GM21786 (cell line): ENCODE results near the gene PGK1.
"Not testable (repeated sequence)": the region's sequence is repeated elsewhere in the genome, so short reads cannot be mapped to it uniquely, and the experiment has no call there.

ENCODE experiments used
- ATAC-seq: cut with Tn5 transposase; IDR thresholded peaks from one replicate; pipeline ENCODE4 v1.9.1; 2021; ENCODE audit not compliant: unreplicated experiment

The PGK1 gene

DNA sequence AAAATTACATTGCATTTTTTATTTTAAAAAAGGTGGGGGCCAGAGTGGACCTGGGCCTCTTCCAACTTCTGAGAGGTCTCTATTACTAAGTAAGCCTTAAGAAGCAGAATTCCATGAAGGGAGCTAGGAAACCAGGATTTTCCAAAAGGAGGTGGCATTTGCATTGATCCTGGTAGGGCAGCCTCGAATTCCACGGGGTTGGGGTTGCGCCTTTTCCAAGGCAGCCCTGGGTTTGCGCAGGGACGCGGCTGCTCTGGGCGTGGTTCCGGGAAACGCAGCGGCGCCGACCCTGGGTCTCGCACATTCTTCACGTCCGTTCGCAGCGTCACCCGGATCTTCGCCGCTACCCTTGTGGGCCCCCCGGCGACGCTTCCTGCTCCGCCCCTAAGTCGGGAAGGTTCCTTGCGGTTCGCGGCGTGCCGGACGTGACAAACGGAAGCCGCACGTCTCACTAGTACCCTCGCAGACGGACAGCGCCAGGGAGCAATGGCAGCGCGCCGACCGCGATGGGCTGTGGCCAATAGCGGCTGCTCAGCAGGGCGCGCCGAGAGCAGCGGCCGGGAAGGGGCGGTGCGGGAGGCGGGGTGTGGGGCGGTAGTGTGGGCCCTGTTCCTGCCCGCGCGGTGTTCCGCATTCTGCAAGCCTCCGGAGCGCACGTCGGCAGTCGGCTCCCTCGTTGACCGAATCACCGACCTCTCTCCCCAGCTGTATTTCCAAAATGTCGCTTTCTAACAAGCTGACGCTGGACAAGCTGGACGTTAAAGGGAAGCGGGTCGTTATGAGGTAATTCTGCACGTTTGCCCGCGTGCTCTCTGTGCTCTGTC is at the start of gene PGK1:
Gene PGK1 (plus strand): TSS at position 626 of the 824 bp plus-strand sequence. CDS start 93 bp downstream, at position 719.
- ATAC-seq = peak; percentile 92

DNA sequence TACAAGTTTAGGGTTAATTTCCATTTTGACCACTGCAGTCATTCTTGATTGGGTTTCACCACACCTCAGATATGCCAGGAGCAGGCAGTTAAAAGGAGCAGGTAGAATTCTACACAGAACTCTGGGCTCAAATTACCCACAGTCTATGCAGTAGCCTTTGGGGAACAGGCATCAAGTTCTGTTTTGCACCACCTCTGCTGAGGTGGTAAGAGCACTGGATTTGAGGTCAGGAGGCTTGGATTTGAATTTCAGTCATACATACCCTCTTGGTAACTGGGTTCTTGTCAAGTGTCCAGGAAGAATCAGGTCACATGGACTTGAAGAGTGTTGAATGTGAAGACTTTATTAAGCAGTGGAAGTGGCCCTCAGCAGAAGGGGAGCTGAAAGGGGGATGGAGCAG is 40.4 kb upstream of the PGK1 start:
- ATAC-seq = no peak

DNA sequence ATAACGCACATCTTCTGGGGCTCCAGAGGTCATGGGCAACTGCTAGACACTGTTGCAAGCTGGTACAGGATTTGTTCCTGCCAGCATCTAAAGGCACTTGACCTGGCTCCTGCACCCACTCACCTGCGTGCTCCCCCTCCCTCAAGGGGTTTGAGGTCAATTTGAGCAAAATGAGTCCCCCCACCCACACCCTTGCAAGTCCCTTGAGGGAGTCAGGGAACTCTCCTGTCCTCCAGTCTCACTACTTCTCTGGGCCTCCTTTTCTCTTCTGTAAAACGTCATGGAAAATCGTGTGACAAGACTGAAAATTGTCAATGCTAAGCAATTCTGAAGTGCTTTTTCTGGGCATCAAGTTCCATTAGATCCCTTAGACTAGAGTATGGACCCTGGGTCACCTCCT is 39.9 kb upstream of the PGK1 start:
- no peak for ATAC-seq

DNA sequence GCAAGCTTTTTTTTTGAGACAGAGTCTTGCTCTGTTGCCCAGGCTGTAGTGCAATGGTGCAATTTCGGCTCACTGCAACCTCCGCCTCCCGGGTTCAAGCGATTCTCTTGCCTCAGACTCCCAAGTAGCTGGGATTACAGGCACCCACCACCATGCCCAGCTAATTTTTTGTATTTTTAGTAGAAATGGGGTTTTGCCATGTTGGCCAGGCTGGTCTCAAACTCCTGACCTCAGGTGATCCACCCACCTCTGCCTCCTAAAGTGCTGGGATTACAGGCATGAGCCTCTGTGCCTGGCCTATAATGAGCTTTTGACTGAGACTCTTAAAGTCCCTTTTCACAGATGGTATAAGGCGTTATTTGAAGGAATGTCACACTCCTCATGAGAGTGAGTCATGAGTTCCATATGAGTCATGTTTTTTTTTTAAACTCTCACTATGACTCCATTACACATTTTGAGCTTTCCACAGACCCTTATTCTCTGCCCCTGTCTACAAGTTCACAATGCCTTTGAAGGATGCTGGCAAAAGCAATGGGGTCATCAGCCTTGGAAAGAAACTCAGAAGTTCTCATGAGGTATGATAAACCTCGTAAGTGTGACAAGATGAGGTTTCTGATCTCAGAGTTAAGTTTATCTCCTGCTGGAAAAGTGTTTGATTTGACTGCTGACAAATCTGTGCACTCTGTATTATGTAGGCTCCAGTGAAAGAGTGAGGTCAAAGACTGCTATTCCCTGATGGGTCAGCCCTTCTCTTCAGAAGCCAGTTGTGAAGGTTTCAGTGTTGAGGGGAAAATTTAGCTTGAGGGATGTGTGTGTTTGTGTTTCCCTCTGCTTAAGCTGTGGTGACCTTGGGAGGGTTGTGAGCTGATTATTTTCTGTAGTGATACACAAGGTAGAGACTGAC is 39.1 kb upstream of the PGK1 start:
- ATAC-seq = peak; percentile 78

DNA sequence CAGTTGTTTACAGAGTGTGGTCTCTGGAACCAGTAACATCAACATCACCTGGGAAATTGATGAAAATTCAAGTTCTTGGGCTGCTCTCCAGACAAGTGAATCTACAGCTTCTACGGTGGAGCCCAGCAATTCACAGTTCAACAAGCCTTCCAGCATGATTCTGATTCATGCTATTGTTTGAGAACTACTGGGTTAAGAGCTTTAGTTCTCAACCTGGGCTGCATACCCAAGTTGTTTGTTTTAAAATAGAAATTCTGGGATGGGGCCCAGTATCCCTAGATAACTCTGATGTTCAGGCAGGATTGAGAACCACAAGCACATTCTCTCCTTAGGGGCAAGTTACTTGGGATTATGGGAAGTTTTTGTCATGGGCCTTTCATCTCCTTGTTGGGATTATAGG is 37.9 kb upstream of the PGK1 start:
- ATAC-seq = no peak

DNA sequence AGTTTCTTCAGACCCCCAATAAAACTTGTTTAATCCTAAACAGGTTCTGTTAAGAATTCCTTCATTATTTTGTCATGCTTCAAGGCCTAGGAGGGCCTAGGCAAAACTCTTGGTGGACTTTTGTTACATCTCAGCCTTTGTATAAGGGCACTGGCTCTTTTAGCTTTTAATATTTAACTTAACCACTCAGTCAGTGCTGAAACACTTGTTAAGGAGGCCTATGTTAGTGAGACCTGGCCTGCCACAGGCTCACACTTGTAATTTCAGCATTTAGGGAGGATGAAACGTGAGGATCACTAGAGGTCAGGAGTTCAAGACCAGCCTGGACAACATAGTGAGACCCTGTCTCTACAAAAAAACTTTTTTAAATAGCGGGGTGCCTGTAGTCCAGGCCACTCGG is 32.7 kb upstream of the PGK1 start:
- ATAC-seq = no peak

DNA sequence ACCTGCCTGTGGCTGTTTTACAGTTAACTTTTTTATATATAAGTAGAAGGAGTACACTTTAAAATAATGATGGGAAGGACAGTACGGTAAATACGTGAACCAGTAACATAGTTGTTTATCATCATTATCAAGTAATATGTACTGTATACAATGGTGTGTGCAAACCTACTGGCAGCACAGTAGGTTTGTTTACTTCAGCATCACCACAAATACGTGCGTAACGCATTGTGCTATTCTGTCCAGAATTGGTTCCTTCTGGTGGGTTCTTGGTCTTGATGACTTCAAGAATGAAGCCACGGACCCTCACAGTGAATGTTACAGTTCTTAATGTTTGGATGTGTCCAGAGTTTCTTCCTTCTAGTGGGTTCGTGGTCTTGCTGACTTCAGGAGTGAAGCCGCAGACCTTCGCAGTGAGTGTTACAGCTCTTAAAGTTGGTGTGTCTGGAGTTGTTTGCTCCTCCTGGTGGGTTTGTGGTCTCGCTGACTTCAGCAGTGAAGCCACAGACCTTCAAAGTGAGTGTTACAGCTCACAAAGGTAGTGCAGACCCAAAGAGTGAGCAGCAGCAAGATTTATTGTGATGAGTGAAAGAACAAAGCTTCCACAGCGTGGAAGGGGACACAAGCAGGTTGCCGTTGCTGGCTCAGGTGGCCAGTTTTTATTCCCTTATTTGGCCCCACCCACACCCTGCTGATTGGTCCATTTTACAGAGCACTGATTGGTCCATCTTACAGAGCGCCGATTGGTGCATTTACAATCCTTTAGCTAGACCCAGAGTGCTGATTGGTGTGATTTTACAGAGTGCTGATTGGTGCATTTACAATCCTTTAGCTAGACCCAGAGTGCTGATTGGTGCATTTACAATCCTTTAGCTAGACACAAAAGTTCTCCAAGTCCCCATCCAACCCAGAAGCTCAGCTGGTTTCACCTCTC is 30.6 kb upstream of the PGK1 start:
- not testable (repeated sequence) for ATAC-seq

DNA sequence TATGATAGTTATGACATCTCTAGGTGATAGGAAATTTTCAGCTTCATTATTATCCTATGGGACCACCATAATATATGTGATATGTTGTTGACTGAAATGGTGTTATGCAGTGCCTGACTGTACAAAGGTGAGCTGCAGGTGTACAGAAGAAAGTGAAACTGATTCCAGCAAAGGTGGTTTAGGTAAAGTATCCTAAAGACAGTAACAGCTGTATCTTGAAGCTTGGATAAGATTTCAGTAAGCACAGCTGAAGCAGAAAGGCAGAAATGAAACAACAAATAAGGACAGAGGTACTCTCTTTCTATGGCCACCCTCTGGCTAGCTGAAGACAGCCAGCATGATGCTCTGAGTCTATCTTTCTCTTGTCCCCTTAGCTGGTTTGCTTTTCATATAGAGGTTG is 30.0 kb upstream of the PGK1 start:
- peak; percentile 52 for ATAC-seq

DNA sequence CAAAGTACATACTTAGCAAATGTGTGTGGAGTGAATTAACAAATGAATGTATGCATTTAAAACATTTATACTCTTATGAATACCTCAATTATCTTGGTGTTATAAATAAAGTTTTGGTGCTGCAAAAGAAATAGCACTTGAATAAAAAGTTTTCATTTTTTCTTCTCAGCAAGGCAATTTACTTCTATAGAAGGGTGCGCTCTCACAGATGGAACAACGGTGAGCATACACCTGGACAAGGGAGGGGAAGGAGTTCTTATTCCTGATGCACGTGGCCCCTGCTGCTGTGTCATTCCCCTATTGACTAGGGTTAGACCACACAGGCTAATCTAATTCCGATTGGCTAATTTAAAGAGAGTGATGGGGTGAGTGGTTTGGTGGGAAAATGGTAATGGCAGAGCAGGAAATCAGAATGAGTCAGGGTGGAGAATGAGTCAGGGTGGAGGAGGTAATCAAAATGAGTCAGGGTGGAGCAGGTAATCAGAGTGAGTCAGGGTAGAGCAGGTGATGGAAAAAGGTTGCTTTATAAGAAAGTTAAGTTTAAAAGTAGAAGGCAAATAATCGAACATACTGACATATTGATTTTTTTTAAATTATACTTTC is 28.2 kb upstream of the PGK1 start:
- no peak for ATAC-seq

DNA sequence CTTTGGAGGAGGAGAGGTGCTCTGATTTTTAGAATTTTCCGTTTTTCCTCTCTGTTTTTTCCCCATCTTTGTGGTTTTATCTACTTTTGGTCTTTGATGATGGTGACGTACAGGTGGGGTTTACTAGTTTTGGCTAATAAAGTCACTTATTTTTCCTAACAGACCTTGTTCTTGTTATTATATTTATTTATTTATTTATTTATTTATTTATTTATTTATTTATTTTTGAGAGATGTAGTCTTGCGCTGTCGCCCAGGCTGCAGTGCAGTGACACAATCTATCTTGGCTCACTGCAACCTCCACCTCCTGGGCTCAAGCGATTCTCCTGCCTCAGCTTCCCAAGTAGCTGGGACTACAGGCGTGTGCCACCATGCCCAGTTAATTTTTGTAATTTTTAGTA is 22.6 kb upstream of the PGK1 start:
- ATAC-seq = not testable (repeated sequence)

DNA sequence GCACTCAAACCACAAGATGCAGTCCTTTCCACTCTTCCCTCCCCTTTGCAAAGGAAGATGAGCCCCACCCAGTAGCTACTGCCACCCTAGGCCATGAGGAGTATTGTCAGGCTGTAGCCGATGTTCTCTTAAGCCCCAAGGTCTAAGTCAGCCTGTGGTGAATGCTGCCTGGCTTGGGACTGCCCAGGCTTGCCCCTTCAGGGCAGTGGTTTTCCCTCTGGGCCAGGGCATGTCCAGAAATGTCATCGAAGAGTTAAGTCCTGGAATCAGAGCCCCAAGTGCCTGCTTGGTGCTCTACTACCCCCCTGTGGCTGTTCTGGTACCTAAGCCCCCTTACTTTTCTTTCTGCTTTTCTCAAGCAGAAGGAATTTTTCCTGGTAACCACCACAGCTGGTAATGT is 11.8 kb upstream of the PGK1 start:
- peak; percentile 75 for ATAC-seq

DNA sequence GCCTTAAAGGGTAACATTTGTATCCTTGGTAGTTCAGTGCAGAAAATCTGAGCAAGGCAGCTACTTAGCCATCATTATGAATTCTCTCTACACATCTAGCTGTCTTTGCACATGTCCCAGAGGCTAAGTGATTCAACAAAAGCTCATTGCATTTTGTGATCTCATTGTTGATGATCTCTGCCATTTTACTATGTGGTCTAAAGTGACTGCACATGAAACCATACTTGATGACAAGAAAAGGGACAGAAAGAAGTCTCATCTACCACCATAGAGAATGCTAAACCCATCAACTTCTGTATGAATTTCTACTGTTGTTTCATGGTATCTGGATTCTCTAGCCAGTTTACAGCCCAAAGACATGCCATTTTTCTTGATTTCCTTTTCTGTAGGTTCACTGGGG is 5.9 kb upstream of the PGK1 start:
- ATAC-seq = no peak

DNA sequence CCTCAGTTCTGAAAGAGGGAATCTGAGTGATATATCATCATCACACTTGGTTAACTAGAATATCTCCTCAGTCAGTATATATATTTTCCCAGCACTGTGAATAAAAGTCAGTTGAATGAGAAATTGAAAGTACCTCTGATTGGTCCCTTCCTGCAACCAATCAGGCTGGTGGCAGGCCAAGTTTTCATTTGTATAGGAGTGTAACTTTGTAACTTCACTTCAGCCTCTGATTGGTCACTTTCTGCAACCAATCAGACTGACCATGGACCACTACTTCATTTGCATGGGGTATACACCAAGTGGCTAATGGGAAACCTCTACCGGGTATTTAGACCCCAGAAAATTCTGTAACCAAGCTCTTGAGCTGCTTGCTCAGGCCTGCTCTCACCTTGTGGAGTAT is 2.0 kb upstream of the PGK1 start:
- ATAC-seq = no peak

DNA sequence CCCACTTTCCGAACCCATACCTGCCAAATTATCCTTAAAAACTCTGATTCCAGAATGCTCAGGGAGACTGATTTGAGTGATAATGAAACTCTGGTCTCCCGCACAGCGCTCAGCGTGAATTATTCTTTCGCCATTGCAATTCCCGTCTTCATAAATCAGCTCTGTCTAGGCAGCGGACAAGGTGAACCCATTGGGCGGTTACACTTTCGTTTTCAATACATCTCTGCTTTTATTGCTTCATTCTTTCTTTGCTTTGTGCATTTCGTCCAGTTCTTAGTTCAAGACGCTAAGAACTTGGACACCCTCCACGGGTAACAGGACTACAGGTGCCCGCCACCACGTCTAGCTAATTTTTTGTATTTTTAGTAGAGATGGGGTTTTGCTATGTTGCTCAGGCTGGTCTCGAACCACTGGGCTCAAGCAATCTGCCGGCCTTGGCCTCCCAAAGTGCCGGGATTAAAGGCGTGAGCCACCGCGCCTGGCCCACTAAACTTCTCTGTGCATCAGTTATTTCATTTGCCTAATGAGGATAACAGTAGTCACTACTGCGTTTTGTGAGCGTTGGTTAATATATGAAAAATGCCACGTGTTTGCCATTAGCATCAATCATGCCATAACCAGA is 936 bp upstream of the PGK1 start:
- ATAC-seq = no peak

DNA sequence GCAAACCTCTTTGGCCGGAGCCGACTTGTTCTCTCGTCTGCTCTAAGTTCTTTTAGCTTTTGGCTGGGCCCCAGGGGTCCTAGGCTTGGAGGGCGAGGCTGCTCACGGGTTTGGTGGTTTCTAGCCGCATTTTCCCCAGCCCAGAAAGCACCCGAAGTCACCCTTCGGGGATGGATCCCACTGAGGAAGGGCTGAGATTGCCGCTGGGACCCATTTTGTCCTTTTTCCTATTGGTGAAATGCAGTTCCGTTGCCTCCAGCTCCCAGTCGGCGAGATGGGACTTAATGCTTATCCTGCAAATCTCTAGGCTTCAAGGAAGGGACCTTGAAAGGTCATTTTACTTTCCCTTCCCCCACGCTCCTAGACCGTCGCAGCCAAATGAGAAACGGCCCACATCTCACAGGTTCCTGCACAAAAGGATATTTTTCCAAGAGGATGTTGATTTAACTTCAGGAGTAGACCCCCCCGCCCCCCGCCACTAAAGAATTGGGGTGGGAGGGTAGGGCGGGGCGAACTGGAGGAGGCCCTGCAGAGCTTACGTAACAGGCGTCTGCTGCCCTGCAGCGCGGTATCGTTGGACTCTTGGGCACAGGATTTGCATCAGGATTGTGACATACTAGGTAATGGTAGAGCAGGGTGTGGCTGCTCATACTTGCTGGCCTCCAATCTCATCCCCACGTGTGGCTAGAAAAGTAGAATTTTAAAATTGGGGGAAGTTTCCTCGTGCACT is 564 bp downstream of the PGK1 start:
- no peak for ATAC-seq

DNA sequence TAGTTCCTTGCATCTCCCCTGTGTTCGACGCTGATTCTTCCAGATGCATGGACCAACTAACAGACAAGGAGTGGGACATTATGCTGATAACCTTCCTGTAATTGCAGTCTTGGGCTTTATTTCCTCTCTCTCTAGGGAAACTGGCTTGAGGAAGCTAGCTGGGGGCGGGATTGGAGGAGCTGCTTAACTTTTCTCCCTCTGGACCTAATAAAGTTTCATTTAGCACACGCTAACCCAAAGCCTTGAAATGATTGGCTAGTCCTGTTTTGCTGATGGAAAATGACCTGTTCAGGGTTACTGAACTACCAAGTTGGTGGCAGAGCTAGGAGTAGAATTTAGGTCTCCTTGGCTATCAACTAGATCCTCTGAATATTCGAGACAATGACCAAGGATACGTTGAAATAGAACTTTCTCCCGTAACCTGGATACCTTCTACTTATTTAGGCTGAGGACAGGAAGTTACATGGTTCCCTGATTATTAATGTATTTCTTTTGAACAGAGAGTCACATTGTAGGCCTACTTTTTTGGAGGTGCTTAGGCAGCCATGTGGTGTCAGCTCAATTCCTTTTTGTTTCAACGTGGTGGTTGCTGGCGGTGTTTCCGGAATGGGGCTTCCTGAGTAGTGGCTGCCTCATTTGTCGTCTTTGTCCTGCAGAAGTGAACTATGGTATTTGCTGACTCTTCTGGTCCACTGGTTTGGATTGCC is 2.0 kb downstream of the PGK1 start:
- no peak for ATAC-seq

DNA sequence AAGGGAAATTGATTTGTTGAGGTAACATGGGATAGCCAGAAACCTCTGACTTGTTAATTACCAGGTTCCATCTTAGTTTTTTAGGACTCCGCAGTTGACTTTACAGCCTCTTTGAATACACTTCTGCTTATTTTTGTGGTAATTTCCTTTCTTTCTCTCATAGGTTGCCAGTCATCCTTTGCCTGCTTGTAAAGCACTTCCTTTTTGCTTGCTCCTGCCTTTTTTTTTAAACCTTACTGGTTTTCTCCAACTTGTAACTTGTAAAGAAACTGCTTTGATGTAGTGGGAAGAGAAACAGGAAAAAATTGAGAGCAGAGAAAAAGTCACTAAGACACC is 2.6 kb downstream of the PGK1 start:
- ATAC-seq = no peak

DNA sequence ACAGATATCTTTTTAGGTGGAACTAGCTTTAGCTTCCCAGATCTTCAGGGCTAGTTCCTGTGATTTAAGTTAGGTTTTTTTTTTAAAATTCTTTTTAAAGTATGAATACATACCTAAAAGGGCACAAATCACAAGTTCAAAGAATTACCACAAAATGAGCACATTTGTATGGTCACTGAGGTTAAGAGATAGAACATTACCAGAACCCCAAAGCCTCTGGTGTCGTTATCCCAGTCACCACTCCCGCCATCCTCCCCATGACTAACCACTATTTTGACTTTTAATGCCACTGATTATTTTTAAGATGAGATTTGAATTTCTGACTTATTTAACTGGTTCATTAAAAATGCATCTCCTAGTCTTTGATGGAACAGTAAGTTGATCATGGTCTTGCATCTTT is 5.4 kb downstream of the PGK1 start:
- no peak for ATAC-seq
